NCI-H1694 treated with DMSO at 0.1 percent for 48 hours (cell line): ENCODE data around the gene SPATS1.

Source experiments
- DNase-seq: peaks from one replicate; lab custom pipeline; 2025; lab: John Stamatoyannopoulos, UW

The SPATS1 gene

GRCh38 chr6:44388887-44389286 lies 46.4 kb downstream of the SPATS1 start:
- DNase-seq, result no peak

GRCh38 chr6:44390158-44390683 lies 47.8 kb downstream of the SPATS1 start:
- no peak for DNase-seq
